OCI-LY3 (cell line): ENCODE data around the gene LRCH3.

Experiments
- CTCF ChIP-seq: fragments of 200-600, 300-600 bp; sonication (generic); IDR thresholded peaks from 2 replicates; pipeline ENCODE4 v1.5.1; 2014; ENCODE audit warnings: antibody characterized with exemption, low read length, low read depth
- EZH2phosphoT487 ChIP-seq: fragments of 200-600 bp; shearing (Covaris generic); IDR thresholded peaks from 2 replicates; pipeline ENCODE4 v1.6.1; 2018; ENCODE audit warnings: antibody characterized with exemption, mixed run types, low read depth

- TF ChIP-seq CTCF (no peak), EZH2phosphoT487 (no peak)
Observed at GRCh38 chr3:197784019-197784585, 7.0 kb upstream of the LRCH3 start.
